MM.1S (cell line): Measurements from ENCODE around the gene CLSTN1.

ENCODE experiments used
- CTCF ChIP-seq: fragments of 300-600 bp; sonication (generic); IDR thresholded peaks from 2 replicates; pipeline ENCODE4 v1.5.1; 2016; ENCODE audit warnings: antibody characterized with exemption, low read length, mixed read lengths
- EZH2 ChIP-seq: fragments of 300-600 bp; sonication (generic); optimal IDR thresholded peaks from 2 replicates; pipeline ENCODE3; 2017; ENCODE audit warnings: low read depth, mild to moderate bottlenecking, antibody characterized with exemption, low read length, mixed read lengths
- EZH2phosphoT487 ChIP-seq: fragments of 300-600 bp; sonication (generic); IDR thresholded peaks from 2 replicates; pipeline ENCODE4 v1.6.1; 2018; ENCODE audit warnings: antibody characterized with exemption, low read length

- no peak for TF ChIP-seq EZH2
- TF ChIP-seq CTCF, result no peak
- TF ChIP-seq EZH2phosphoT487, result no peak
Measured at GRCh38 chr1:9850442-9851162, 26.8 kb upstream of the CLSTN1 start.
